ENCODE results near the gene CCDC93. TPM values are rescaled to one million over a fixed set of nuclear protein-coding genes. Genes with fewer than 3 reads are reported as not detected.

CCDC93 gene
- total and polyA plus RNA-seq, 10 of the 15 experiments (the other 5 are each of a cell fraction or from before 2014, with no cell fraction given) = 3.6 to 27.2 (median 13.5) TPM

GRCh38 chr2:118003396-118003824 is 10.5 kb downstream of the CCDC93 start (continued):
- TF ChIP-seq TAF1 (IDR thresholded peaks at IDR 0.05; ENCODE audit: borderline replicate concordance, low read depth, low read length) (no peak), CREM (IDR thresholded peaks at IDR 0.05; ENCODE audit: low read depth) (0 out of 2 replicates have a peak, but pooled peaks have one; percentile 24), MAX (IDR thresholded peaks at IDR 0.05; ENCODE audit: low read depth, low read length) (peak; percentile 88), ATF3 (IDR thresholded peaks at IDR 0.05; ENCODE audit: borderline replicate concordance, extremely low read depth, low read depth, low read length) (peak; percentile 91; the same call in 1 of the 2 replicates), RB1 (IDR thresholded peaks at IDR 0.05; ENCODE audit: borderline replicate concordance) (peak; percentile 49; the same call in 1 of the 2 replicates), FOS (IDR thresholded peaks at IDR 0.05; ENCODE audit: borderline replicate concordance, extremely low read depth, insufficient read length) (no peak), NBN (IDR thresholded peaks at IDR 0.05) (0 out of 2 replicates have a peak, but pooled peaks have one; percentile 17), MYB (IDR thresholded peaks at IDR 0.05; ENCODE audit: borderline replicate concordance, low read depth, low read length) (0 out of 2 replicates have a peak, but pooled peaks have one; percentile 17), KLF5 (IDR thresholded peaks at IDR 0.05; ENCODE audit: partially characterized antibody) (peak; percentile 31), CREB1 (IDR thresholded peaks at IDR 0.05; ENCODE audit: low read depth) (0 out of 2 replicates have a peak, but pooled peaks have one; percentile 14)
- TF ChIP-seq, protein P1, sequence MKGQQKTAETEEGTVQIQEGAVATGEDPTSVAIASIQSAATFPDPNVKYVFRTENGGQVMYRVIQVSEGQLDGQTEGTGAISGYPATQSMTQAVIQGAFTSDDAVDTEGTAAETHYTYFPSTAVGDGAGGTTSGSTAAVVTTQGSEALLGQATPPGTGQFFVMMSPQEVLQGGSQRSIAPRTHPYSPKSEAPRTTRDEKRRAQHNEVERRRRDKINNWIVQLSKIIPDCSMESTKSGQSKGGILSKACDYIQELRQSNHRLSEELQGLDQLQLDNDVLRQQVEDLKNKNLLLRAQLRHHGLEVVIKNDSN (IDR thresholded peaks at IDR 0.05; ENCODE audit: borderline replicate concordance, extremely low read length, insufficient read depth, low read depth, low read length) = peak; percentile 90
- TF ChIP-seq, protein P2, sequence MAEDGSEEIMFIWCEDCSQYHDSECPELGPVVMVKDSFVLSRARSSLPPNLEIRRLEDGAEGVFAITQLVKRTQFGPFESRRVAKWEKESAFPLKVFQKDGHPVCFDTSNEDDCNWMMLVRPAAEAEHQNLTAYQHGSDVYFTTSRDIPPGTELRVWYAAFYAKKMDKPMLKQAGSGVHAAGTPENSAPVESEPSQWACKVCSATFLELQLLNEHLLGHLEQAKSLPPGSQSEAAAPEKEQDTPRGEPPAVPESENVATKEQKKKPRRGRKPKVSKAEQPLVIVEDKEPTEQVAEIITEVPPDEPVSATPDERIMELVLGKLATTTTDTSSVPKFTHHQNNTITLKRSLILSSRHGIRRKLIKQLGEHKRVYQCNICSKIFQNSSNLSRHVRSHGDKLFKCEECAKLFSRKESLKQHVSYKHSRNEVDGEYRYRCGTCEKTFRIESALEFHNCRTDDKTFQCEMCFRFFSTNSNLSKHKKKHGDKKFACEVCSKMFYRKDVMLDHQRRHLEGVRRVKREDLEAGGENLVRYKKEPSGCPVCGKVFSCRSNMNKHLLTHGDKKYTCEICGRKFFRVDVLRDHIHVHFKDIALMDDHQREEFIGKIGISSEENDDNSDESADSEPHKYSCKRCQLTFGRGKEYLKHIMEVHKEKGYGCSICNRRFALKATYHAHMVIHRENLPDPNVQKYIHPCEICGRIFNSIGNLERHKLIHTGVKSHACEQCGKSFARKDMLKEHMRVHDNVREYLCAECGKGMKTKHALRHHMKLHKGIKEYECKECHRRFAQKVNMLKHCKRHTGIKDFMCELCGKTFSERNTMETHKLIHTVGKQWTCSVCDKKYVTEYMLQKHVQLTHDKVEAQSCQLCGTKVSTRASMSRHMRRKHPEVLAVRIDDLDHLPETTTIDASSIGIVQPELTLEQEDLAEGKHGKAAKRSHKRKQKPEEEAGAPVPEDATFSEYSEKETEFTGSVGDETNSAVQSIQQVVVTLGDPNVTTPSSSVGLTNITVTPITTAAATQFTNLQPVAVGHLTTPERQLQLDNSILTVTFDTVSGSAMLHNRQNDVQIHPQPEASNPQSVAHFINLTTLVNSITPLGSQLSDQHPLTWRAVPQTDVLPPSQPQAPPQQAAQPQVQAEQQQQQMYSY (CRISPR knock-in tag; IDR thresholded peaks at IDR 0.05) = no peak
- TF ChIP-seq, protein P3, sequence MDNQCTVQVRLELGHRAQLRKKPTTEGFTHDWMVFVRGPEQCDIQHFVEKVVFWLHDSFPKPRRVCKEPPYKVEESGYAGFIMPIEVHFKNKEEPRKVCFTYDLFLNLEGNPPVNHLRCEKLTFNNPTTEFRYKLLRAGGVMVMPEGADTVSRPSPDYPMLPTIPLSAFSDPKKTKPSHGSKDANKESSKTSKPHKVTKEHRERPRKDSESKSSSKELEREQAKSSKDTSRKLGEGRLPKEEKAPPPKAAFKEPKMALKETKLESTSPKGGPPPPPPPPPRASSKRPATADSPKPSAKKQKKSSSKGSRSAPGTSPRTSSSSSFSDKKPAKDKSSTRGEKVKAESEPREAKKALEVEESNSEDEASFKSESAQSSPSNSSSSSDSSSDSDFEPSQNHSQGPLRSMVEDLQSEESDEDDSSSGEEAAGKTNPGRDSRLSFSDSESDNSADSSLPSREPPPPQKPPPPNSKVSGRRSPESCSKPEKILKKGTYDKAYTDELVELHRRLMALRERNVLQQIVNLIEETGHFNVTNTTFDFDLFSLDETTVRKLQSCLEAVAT (IDR thresholded peaks at IDR 0.05) = no peak
- TF ChIP-seq, protein P4, sequence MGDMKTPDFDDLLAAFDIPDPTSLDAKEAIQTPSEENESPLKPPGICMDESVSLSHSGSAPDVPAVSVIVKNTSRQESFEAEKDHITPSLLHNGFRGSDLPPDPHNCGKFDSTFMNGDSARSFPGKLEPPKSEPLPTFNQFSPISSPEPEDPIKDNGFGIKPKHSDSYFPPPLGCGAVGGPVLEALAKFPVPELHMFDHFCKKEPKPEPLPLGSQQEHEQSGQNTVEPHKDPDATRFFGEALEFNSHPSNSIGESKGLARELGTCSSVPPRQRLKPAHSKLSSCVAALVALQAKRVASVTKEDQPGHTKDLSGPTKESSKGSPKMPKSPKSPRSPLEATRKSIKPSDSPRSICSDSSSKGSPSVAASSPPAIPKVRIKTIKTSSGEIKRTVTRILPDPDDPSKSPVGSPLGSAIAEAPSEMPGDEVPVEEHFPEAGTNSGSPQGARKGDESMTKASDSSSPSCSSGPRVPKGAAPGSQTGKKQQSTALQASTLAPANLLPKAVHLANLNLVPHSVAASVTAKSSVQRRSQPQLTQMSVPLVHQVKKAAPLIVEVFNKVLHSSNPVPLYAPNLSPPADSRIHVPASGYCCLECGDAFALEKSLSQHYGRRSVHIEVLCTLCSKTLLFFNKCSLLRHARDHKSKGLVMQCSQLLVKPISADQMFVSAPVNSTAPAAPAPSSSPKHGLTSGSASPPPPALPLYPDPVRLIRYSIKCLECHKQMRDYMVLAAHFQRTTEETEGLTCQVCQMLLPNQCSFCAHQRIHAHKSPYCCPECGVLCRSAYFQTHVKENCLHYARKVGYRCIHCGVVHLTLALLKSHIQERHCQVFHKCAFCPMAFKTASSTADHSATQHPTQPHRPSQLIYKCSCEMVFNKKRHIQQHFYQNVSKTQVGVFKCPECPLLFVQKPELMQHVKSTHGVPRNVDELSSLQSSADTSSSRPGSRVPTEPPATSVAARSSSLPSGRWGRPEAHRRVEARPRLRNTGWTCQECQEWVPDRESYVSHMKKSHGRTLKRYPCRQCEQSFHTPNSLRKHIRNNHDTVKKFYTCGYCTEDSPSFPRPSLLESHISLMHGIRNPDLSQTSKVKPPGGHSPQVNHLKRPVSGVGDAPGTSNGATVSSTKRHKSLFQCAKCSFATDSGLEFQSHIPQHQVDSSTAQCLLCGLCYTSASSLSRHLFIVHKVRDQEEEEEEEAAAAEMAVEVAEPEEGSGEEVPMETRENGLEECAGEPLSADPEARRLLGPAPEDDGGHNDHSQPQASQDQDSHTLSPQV (IDR thresholded peaks at IDR 0.05) = peak; percentile 72; the same call in 1 of the 2 replicates

Measured in GM12878 (cell line).